Stimulated activated CD4-positive, alpha-beta T cell treated with anti-CD3 and anti-CD28 coated beads, Interleukin-1b, Interleukin-23, amount 100 ng/mL, for 48 hours (primary cell): ENCODE results near the gene TMC1.
"Not testable (repeated sequence)": the region's sequence is repeated elsewhere in the genome, so short reads cannot be mapped to it uniquely, and the experiment has no call there.

Experiments used
- DNase-seq: peaks from one replicate; pipeline ENCODE4 v3.0.0-alpha.2; 2020

Gene TMC1

DNA sequence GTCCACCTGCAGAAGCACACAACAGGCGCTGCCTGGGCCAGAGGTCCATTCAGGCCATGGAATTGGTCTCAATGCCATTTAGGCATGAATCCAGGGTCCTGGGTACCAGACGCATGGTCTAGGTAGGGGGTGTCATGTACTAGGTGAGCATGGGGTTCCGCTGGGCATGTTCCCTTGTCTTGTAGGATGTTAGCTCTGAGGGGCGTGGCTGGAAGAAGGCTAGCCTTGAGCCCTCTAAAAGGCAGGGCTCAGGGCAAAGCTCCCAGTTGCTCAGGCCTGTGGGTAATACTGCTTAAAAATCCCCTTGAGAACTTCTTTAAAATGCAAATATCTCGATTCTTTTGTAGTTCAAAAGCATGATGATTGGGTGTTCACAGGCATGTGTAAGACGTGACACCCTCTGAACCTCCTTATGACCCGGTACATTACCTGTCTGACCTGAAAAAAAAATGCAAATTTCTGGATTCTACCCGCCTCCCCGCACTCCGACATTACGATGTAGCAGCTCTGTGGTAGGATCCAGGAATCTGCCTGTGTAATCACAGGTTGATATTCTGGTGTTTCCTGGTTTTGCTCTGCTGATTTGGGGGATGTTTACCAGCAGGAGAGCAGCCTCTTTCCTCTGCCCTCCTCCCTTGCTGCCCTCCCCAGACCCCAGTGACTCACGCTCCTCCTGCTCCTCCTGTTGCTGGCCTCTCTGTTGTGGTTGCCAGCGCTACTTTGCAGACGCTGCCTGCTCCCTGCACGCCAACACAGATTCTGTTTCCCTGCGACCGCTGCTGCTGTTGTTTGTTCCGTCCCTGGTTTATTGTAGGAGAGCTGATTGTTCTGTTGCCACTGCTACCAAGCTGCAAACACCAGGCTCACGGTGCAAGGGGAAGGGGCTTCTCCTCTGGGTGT lies 5.7 kb downstream of the TMC1 start:
- DNase-seq = peak; percentile 82

DNA sequence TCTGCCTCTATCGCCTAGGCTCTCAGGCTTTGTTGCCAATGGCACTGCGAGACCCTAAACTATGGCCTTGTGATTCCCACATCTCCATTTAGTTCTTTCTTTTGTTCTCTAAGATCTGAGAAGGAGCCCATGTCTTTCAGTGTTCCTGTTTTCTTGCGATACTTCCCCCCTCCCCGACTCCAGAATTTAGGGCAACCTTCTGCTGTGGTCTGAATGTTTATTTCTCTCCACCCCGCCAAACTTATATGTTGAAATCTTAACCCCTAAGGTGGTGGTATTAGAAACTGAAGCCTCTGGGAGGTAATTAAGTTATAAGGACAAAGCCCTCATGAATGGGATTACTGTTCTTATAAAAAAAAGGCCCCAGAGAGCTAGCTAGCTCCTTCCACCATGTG lies 6.4 kb downstream of the TMC1 start:
- no peak for DNase-seq

DNA sequence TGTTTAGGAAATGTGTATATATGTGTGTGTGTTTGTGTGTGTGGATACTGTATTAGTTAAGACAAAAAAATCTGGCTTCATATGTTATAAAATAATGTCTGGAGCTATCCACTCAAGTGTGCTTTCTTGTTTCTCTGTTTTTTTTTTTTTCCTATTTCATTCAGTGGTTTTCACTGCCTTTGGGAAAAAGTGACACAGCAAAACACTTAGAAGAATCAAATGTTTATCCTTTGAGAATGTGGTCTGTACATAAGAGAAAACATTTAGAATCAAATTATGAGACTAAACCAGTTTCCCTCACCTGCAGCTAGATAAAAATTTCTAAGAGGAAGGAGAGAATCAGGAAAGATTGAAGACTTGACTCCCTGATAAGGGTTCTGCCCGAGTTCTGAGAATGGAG lies 8.1 kb downstream of the TMC1 start:
- no peak for DNase-seq

DNA sequence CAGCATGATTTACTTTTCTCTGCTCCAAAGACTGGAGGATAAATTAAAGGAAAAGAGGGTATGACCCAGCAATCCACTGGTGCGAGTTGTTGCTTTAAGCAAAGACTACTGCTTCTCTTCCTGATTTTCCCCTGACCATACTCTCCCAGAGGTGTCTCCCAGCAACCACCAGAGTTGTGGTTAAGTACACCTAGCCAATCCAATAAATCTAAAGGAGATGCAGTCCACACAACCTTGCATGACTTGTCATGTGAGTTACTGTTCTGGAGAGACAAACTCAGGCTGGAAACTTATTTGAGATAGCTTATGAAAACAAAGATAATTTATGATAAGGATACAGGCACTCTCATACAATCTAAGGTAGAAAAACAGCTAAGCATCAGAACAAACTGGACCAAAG lies 11.9 kb downstream of the TMC1 start:
- DNase-seq = no peak

DNA sequence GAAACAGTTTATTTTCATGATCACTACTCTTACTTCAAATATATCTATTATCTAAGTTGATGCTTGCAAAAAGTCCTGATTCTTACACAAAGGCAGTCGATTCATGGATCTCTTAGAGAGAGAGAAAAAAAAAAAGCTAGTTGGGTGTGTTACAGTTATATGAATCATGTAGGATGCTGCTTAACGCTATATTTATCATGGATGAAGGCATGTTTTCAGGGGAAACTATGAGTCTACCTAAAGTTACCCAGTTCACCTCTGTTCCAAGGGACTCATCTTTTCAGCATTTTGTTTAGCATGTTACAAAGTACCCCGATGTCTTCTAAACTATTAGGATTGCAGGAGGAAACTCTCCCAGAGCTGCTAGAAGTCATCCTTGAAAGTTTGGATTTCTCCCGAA lies 13.5 kb downstream of the TMC1 start:
- DNase-seq = no peak

DNA sequence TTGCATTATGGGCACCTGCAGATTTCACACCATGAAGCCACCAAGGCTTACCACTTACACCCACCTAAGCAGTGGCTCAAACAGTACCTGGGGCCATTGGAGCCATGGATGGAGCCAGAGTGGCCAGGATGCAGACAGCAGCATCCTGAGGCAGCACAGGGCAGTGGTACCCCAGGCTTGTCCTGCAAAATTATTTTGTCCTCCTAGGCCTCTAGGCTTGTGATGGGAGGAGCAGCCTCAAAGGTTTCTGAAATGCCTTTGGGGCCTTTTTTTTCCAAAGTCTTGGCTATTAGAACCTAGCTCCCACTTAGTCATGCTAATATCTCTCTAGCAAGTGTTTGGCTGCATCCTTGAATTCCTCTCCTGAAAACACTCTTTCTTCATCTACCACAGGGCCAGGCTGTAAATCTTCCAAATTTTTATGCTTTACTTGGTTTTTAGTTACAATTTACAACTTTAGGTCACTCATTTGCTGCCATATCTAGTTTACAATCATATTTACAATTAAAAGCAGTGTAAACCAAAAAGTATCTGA lies 15.7 kb downstream of the TMC1 start:
- no peak for DNase-seq

DNA sequence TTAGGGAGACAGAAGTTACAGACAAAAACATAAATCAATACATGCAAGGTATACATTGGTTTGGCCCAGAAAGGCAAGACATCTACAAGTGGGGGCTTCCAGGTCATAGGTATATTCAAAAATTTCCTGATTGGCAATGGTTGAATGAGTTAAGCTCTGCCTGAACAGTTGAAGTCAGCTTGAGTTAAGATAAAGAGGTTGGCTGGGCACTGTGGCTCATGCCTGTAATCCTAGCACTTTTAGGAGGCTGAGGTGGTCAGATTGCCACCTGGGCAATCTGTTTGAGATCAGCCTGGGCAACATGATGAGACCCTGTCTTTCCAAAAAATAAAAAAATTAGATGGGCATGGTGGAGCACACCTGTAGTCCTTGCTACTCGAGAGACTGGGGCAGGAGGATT lies 16.3 kb downstream of the TMC1 start:
- DNase-seq = no peak

DNA sequence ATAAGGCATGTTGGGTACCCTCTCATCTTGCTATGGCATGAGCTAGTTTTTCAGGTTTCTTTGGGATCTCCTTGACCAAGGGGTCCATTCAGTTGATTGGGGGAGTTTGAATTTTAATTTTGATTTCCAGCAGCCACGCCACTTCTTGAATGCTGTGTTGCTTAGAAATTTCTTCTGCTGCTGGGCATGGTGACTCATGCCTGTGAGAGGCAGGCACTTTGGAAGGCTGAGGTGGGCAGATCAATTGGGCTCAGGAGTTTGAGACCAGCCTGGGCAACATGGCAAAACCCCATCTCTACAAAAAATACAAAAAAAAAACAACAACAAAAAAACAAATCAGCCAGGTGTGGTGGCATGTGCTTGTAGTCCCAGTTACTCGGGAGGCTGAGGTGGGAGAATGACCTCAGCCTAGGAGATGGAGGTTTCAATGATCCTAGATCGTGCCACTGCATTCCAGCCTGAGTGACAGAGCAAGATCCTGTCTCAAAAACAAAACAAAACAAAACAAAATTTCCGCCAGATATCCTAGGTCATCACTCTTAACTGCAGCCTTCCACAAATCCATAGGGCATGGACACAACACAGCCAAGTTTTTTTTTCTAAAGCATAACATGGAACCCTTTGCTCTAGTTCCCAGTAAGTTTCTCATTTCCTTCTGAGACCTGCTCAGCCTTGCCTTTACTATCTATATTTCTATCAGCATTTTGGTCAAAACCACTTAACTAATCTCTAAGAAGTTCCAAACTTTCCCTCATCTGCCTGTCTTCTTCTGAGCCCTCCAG lies 17.7 kb downstream of the TMC1 start:
- no peak for DNase-seq

DNA sequence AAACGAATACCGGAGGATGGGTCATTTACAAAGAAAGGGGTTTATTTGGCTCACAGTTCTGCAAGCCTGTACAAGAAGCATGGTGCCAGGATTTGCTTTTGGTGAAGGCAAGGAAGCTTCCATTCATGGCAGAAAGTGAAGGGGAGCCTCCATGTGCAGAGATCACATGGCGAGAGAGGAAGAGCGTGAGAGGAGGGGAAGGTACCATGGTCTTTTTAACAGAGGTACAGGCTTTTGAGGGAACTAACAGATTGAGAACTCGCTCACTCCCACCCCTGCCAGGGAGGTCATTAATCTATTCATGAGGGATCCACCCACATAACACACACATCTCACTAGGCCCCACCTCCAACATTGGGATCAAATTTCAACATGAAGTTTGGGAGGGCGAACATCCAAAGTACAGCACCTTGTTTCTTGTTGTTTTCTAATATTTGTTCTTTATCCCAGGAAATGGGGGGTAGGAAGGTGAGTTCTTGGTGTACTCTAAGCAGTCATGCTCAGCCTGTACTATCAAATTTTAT lies 18.5 kb downstream of the TMC1 start:
- no peak for DNase-seq

DNA sequence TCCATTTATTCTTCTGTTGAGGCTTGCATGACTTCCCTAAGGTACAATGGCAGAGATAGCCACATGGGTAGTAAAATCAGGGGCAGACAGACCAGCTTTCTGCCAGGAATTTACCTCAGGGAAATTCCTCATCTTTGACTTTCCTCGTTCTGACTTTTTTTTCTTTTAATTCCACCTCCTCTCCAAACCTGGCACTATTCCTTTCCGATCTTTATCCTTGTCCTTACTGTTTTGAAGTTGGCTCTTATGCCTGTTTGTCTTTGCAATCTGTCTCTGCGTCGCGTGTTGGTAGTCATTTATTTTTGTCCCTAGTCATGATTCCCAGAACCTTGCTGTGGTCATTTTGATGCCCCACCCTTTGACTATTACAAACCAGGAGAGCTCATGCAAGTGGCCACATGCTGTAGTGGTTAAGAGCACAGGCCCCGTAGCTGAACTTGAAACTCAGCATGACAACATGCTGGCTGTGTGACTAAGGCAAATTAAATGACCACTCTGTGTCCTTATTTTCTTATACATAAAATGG lies 19.0 kb downstream of the TMC1 start:
- DNase-seq = no peak

DNA sequence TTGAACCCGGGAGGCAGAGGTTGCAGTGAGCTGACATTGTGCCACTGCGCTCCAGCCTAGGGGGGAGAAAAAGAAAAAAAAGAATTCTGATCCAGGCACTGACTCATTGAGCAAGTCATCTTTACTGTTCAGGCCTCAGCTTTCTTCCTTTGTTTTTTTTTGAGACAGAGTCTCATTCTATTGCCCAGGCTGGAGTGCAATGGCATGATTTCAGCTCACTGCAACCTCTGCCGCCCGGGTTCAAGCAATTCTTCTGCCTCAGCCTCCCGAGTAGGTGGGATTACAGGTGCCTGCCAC lies 21.1 kb downstream of the TMC1 start:
- DNase-seq = not testable (repeated sequence)

DNA sequence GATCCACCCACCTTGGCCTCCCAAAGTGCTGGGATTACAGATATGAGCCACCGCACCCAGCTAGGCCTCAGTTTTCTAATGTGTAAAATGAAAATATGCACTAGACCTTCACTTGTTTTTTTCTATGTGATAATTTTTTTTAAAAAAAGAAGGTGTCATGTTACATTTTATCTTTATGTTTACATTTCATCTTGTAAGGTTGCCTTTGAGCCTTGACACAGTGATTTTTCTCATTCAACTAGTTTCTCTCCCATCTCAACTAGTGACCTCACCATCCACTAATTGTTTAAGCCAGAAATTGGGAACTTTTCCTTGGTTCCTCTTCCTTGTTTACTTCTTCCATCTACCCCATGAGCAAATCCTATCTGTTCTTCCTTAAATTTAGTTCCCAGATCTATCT lies 21.5 kb downstream of the TMC1 start:
- DNase-seq = no peak

DNA sequence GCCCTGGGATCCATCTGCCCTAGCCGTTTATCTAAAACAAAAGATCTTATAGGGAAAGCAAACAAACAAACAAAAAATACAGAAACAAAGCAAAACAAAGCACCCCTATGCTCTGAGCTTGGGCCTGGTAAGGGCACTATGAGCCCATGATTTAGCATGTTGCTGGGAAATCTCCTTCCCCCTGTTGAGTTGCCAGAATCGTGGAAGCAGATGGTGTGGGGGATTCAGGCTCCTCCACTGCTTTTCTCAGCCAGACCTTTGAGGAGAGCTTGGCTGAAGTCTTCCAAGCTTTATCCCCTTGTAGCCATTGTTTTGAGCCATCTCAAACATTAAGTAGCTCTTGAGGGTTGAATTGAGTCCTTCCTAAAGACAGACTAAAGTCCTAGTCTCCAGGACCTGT lies 29.9 kb downstream of the TMC1 start:
- no peak for DNase-seq

DNA sequence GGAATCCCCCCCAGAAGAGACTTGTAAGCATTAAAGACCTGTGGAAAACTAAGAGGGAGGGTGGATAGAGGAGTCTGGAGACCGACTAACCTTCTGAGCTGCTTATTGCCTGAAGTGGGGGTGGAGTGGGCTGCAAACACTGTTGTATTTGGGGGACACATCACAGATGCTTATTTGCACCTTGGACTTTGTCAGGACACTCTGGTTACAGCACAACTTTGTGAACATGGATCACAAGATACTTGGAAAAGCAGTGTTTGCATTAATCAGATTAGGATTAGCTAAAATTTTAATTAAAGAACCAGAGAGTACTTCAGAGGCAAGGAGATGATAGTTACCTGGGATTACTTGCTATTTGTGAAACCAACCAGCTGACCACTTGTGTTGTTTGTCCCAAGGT lies 30.9 kb downstream of the TMC1 start:
- no peak for DNase-seq

DNA sequence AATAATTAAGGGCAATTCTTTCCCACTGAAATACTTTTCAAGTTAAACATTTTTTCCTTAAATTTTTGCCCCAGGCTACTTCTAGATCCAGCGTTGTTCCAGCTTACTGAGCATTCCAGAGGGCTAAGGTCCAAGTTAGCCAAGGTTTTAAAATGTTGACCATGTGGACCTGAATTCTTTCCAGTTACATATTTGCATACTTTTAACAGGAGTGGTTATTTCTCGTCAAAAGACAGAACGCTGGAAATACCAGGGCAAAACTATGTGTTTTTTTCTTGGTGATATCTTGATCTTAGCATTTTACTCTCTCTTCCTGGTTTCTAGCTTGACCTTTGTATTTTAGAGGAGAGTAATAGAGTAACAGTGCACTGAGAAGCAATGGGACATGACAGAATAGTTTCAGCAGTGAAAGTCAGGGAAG lies 32.8 kb downstream of the TMC1 start:
- no peak for DNase-seq

DNA sequence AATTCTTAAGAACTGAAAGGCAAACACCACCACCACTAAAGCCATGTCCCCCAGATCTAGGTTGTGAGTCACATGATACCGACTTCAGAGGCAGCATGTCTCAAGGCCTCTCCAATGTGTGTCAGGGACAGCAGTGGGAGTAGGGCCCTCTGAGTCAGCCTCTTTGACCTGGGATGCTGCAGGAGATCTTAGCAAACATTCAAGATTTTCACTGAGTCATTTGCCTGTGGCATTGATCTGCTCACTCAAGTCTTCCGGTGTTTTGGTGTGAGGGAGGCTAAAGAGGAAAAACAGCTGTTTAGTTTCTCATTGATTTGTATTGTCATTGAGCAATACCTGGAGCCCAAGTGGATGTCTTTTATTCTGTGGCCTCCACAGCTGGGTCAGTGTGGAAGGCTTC lies 36.1 kb downstream of the TMC1 start:
- DNase-seq = peak; percentile 68

DNA sequence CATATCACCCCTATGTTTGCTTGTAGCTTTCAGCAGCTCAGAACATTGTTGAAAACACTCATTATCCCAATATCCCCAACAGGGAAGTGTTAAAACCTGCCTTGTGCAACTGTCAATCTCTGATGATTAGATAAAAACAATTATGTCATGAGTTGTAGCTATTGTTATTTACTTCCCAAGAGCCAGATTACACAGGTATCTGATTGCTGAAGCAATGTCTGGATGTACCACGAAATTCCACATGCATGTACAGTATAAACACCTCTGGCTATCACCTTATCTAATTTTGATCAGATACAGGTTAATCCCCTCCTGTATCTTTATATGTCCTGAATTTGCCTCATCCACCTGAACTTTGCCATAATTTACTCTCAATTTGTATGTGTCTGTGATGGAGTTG lies 38.7 kb downstream of the TMC1 start:
- no peak for DNase-seq

DNA sequence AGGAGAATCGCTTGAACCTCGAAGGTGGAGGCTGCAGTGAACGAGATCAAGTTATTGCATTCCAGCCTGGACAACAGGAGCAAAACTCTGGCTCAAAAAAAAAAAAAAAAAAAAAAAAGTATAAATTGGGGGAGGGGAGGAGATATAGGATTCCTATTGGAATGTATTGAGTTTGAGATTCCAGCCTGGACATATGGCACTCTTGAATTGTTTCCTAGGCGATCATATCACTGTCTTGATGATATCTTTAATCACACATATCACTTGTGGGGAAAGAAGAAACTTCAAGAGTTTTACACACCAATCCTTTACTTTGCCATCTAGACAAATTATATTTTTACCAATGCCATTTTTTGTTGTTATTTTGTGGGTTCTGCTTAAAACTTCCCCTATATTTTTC lies 42.4 kb downstream of the TMC1 start:
- DNase-seq = no peak

DNA sequence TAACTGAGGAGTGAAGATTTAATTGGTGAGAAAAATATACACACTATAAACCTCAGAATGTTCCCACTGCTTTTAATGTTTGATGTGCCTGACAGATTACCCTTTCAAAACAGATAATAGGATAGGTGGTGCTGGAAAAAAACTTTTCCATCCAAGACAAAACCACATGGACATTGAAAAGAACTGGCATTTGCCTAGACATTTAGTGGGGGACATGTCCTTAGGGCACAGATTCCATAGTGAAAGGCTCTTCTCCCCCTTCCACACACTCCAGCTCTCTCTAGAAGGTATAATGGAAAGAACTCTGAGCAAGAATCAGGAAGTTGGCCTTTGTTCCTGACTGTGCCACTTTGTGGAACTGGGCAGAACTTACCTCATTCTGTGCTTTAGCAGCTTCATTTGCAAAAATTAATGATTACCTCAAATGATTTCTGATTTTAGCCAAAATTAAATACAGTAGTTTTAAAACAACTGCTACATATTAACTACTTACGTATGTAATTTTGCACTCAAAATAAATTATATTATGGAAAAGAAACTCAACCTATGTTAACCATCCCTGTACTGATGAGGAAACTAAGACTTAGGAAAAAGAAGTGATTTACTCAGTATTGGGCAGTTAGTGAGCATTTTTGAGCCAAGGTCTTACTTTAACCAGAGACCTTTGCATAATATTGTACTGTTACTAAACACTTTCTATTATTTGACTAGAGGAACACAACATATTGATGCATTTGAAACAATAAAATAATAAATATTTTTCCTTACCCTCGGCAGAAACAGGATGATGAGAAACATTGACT lies 43.3 kb downstream of the TMC1 start:
- no peak for DNase-seq

DNA sequence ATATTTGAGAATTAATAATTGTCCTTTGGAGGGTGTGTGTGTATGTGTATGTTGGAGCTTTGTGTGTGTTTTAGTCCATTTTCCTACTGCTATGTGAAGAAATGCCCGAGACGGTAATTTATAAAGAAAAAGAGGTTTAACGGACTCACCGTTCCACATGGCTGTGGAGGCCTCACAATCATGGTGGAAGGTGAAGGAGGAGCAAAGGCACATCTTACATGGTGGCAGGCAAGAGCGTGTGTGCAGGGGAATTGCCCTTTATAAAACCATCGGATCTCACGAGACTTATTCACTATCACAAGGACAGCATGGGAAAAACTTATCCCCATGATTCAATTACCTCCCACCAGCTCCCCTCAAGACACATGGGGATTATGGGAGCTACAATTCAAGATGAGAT lies 44.1 kb downstream of the TMC1 start:
- no peak for DNase-seq

DNA sequence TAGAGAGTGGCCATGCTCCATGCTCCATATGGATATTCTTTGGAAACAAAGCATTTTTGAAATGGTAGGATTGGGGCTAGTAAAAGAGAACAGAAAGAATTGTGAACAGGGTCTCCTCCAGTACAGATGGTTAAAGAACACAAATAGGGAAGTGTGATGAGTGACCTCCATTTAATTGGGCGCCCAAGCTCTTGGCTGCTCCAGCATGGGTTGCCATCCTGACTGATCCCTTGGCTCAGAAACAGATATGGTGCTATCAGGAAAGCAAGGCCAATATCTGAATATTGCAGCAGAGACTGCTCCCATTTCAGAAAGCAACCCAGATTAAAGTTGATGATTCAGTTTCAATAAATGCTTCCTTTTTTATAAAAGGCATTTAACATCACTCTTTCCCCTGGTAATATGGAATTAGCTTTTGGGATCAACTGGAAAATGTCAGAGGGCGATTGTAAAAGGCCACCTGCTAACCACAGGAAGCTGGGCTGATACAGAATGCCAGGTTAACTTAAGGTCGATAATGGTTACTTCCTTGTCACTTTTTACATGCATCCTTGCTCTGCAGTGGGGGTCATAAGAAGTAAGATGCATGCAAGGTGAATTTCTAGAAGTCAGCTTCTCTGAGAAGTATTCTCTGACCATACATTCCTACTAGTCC lies 52.9 kb downstream of the TMC1 start:
- DNase-seq = no peak

DNA sequence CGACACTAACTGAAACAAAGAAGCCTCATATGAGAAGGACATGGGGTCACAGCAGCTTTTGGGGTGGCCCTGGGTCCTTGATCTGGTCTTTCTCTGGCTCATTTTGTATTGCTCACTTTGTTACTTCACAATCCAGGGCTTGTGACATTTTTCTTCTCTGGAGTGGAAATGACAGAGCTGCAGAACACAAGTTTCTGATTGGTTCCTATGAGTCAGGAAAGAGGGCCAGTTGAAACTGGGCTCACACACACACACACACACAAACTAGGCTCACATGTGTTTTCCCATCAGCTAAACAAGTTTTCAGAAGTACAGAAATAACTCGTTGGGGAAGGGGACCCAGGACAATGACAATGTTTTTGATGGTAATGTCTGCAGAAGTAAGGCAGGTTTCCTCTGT lies 54.3 kb downstream of the TMC1 start:
- DNase-seq = no peak
